Mesendoderm (in vitro differentiated cells): Measurements from ENCODE around the gene TSKU.

Source experiments
- DNase-seq: peaks from one replicate; pipeline ENCODE4 v3.0.0; 2013
- H2AK5ac ChIP-seq: 2 replicates; pipeline ENCODE4 v1.6.1; 2013; ENCODE audit warnings: low read length, inconsistent platforms
- H2BK120ac ChIP-seq: 2 replicates; pipeline ENCODE4 v1.6.1; 2013; ENCODE audit warnings: low read depth, mild to moderate bottlenecking, low read length, moderate library complexity, mixed read lengths
- H2BK15ac ChIP-seq: replicated peaks from 2 replicates; pipeline ENCODE4 v1.6.1; 2013; ENCODE audit warnings: low read depth, mild to moderate bottlenecking, moderate library complexity
- H2BK5ac ChIP-seq: 2 replicates; pipeline ENCODE4 v1.6.1; 2013; ENCODE audit warnings: low read length, inconsistent platforms
- H3K18ac ChIP-seq: 2 replicates; pipeline ENCODE4 v1.6.1; 2013; ENCODE audit warnings: mild to moderate bottlenecking, low read length, mixed read lengths
- H3K23ac ChIP-seq: one replicate; pipeline ENCODE4 v1.6.1; 2013; ENCODE audit warnings: low read length
- H3K27ac ChIP-seq: 2 replicates; pipeline ENCODE4 v1.5.1; 2013; ENCODE audit warnings: low read depth, mild to moderate bottlenecking, inconsistent platforms, low read length, moderate library complexity
- H3K27me3 ChIP-seq: 2 replicates; pipeline ENCODE4 v1.6.1; 2013; ENCODE audit warnings: low read length, control low read depth, mild to moderate bottlenecking, inconsistent platforms; ENCODE audit not compliant: insufficient read depth, poor library complexity
- H3K36me3 ChIP-seq: 2 replicates; pipeline ENCODE4 v1.6.1; 2013; ENCODE audit warnings: low read length, inconsistent platforms; ENCODE audit not compliant: control insufficient read depth, insufficient read depth
- H3K4ac ChIP-seq: one replicate; pipeline ENCODE4 v1.6.1; 2013; ENCODE audit warnings: low read depth, mild to moderate bottlenecking, low read length, moderate library complexity
- H3K4me1 ChIP-seq: 2 replicates; pipeline ENCODE4 v1.6.1; 2013; ENCODE audit warnings: low read depth, low read length, inconsistent platforms; ENCODE audit not compliant: control insufficient read depth
- H3K4me2 ChIP-seq: 2 replicates; pipeline ENCODE4 v1.6.1; 2013; ENCODE audit warnings: low read length
- H3K4me3 ChIP-seq: 2 replicates; pipeline ENCODE4 v1.5.1; 2013; ENCODE audit warnings: mild to moderate bottlenecking, low read length
- H3K56ac ChIP-seq: one replicate; pipeline ENCODE4 v1.6.1; 2013; ENCODE audit warnings: low read length
- H3K79me1 ChIP-seq: 2 replicates; pipeline ENCODE4 v1.6.1; 2013; ENCODE audit warnings: low read length, inconsistent platforms
- H3K79me2 ChIP-seq: 2 replicates; pipeline ENCODE4 v1.6.1; 2013; ENCODE audit warnings: mild to moderate bottlenecking, low read length; ENCODE audit not compliant: control insufficient read depth, insufficient read depth
- H3K9ac ChIP-seq: 2 replicates; pipeline ENCODE4 v1.6.1; 2013; ENCODE audit warnings: low read length, inconsistent platforms
- H4K5ac ChIP-seq: one replicate; pipeline ENCODE4 v1.6.1; 2013; ENCODE audit warnings: low read length
- H4K8ac ChIP-seq: one replicate; pipeline ENCODE4 v1.6.1; 2013; ENCODE audit warnings: low read depth, mild to moderate bottlenecking, control low read depth, low read length, moderate library complexity
- WGBS: extraction: QIAGEN DNeasy Blood & Tissue Kit; methylation state at CpG from one replicate; pipeline ENCODE4 v1.1.7; 2013; ENCODE audit warnings: low lambda C conversion rate, missing lambda C conversion rate; ENCODE audit not compliant: insufficient coverage; ENCODE audit errors: extremely low coverage; 5-methylcytosine and 5-hydroxymethylcytosine counted together

Gene TSKU

GRCh38 chr11:76805206-76805913 is 22.2 kb downstream of the TSKU start:
- no peaks in the 10 kb centered on the region for H3K27me3 ChIP-seq
- H3K56ac ChIP-seq, result no peak overlapping the region
- no peak overlapping the region for H2BK120ac ChIP-seq
- H3K79me1 ChIP-seq, result peaks cover 3% of the 10 kb centered on the region
- H3K4me2 ChIP-seq, result no peak overlapping the region
- H3K4me3 ChIP-seq, result no peak overlapping the region
- H4K8ac ChIP-seq, result no peak overlapping the region
- no peaks in the 10 kb centered on the region for H3K79me2 ChIP-seq
- no peak overlapping the region for H2BK5ac ChIP-seq
- H3K9ac ChIP-seq, result no peak overlapping the region
- peak overlapping the region; percentile 74 for H2AK5ac ChIP-seq
- H3K4me1 ChIP-seq, result peaks cover 11% of the 10 kb centered on the region
- no peak overlapping the region for H3K23ac ChIP-seq
- H3K27ac ChIP-seq, result no peak overlapping the region
- H4K5ac ChIP-seq, result no peak overlapping the region
- no peak overlapping the region for H2BK15ac ChIP-seq
- no peak overlapping the region for H3K18ac ChIP-seq
- no peak overlapping the region for H3K4ac ChIP-seq
- WGBS, result no CpG with 5 or more reads among the region's 8 CpGs
- H3K36me3 ChIP-seq, result no peaks in the 10 kb centered on the region
- no peak for DNase-seq

- Histone ChIP-seq H3K18ac (no peak overlapping the region), H3K56ac (no peak overlapping the region), H3K36me3 (no peaks in the 10 kb centered on the region), H3K4me2 (no peak overlapping the region), H2AK5ac (no peak overlapping the region), H3K4me1 (peaks cover 8% of the 10 kb centered on the region), H3K23ac (no peak overlapping the region), H4K5ac (no peak overlapping the region), H4K8ac (no peak overlapping the region), H3K9ac (no peak overlapping the region), H3K27ac (no peak overlapping the region), H3K27me3 (no peaks in the 10 kb centered on the region), H2BK120ac (no peak overlapping the region), H2BK15ac (no peak overlapping the region), H3K4me3 (no peak overlapping the region), H3K79me2 (no peaks in the 10 kb centered on the region), H3K79me1 (peaks cover 3% of the 10 kb centered on the region), H2BK5ac (no peak overlapping the region), H3K4ac (no peak overlapping the region)
- WGBS, result no CpG with 5 or more reads among the region's 7 CpGs
- DNase-seq, result no peak
Observed at GRCh38 chr11:76806131-76806530, 23.0 kb downstream of the TSKU start.

GRCh38 chr11:76806608-76807205 is 23.6 kb downstream of the TSKU start:
- Histone ChIP-seq H3K27ac (no peak overlapping the region), H3K23ac (no peak overlapping the region), H2BK120ac (no peak overlapping the region), H3K4me2 (no peak overlapping the region), H3K56ac (peak overlapping the region; percentile 12), H3K79me1 (no peaks in the 10 kb centered on the region), H3K36me3 (no peaks in the 10 kb centered on the region), H2AK5ac (no peak overlapping the region), H3K79me2 (no peaks in the 10 kb centered on the region), H3K4me3 (no peak overlapping the region), H3K9ac (no peak overlapping the region), H4K8ac (no peak overlapping the region), H3K27me3 (no peaks in the 10 kb centered on the region), H3K18ac (no peak overlapping the region), H2BK5ac (no peak overlapping the region), H2BK15ac (no peak overlapping the region), H4K5ac (no peak overlapping the region), H3K4me1 (peaks cover 4% of the 10 kb centered on the region), H3K4ac (no peak overlapping the region)
- DNase-seq, result no peak
- WGBS, result no CpG with 5 or more reads among the region's 3 CpGs

GRCh38 chr11:76807206-76807875 is 24.2 kb downstream of the TSKU start:
- Histone ChIP-seq H3K27ac (no peak overlapping the region), H3K4me3 (no peak overlapping the region), H3K56ac (peak overlapping the region; percentile 12), H3K79me1 (no peaks in the 10 kb centered on the region), H3K18ac (no peak overlapping the region), H3K4me1 (peaks cover 4% of the 10 kb centered on the region), H4K8ac (no peak overlapping the region), H2AK5ac (no peak overlapping the region), H3K27me3 (no peaks in the 10 kb centered on the region), H2BK5ac (no peak overlapping the region), H3K4me2 (no peak overlapping the region), H3K4ac (no peak overlapping the region), H2BK15ac (no peak overlapping the region), H3K36me3 (no peaks in the 10 kb centered on the region), H2BK120ac (no peak overlapping the region), H3K79me2 (no peaks in the 10 kb centered on the region), H3K9ac (no peak overlapping the region), H3K23ac (no peak overlapping the region), H4K5ac (no peak overlapping the region)
- no CpG with 5 or more reads among the region's 19 CpGs for WGBS
- DNase-seq, result peak; percentile 92

- no peak overlapping the region for H3K4me3 ChIP-seq
- peaks cover 2% of the 10 kb centered on the region for H3K4me1 ChIP-seq
- H3K18ac ChIP-seq, result no peak overlapping the region
- H3K36me3 ChIP-seq, result no peaks in the 10 kb centered on the region
- H3K56ac ChIP-seq, result no peak overlapping the region
- no peak overlapping the region for H4K5ac ChIP-seq
- H3K79me1 ChIP-seq, result no peaks in the 10 kb centered on the region
- H3K4ac ChIP-seq, result no peak overlapping the region
- DNase-seq, result no peak
- no peak overlapping the region for H4K8ac ChIP-seq
- H3K9ac ChIP-seq, result no peak overlapping the region
- H2BK5ac ChIP-seq, result no peak overlapping the region
- no peaks in the 10 kb centered on the region for H3K27me3 ChIP-seq
- no peak overlapping the region for H3K23ac ChIP-seq
- no peak overlapping the region for H2BK120ac ChIP-seq
- no peak overlapping the region for H2AK5ac ChIP-seq
- whole genome bisulfite sequencing, result no CpG with 5 or more reads among the region's 12 CpGs
- H3K79me2 ChIP-seq, result no peaks in the 10 kb centered on the region
- H3K4me2 ChIP-seq, result no peak overlapping the region
- no peak overlapping the region for H3K27ac ChIP-seq
- H2BK15ac ChIP-seq, result no peak overlapping the region
Observed at GRCh38 chr11:76808171-76808570, 25.0 kb downstream of the TSKU start.
